HG02798 (cell line): ENCODE data around the gene METTL4.
A peak's percentile ranks its signal among the peaks of the same experiment; 100 is the strongest.

Experiments used
- ATAC-seq: cut with Tn5 transposase; IDR thresholded peaks from one replicate; pipeline ENCODE4 v1.9.1; 2021; ENCODE audit warnings: mild to moderate bottlenecking; ENCODE audit not compliant: unreplicated experiment, poor library complexity

METTL4 gene

DNA sequence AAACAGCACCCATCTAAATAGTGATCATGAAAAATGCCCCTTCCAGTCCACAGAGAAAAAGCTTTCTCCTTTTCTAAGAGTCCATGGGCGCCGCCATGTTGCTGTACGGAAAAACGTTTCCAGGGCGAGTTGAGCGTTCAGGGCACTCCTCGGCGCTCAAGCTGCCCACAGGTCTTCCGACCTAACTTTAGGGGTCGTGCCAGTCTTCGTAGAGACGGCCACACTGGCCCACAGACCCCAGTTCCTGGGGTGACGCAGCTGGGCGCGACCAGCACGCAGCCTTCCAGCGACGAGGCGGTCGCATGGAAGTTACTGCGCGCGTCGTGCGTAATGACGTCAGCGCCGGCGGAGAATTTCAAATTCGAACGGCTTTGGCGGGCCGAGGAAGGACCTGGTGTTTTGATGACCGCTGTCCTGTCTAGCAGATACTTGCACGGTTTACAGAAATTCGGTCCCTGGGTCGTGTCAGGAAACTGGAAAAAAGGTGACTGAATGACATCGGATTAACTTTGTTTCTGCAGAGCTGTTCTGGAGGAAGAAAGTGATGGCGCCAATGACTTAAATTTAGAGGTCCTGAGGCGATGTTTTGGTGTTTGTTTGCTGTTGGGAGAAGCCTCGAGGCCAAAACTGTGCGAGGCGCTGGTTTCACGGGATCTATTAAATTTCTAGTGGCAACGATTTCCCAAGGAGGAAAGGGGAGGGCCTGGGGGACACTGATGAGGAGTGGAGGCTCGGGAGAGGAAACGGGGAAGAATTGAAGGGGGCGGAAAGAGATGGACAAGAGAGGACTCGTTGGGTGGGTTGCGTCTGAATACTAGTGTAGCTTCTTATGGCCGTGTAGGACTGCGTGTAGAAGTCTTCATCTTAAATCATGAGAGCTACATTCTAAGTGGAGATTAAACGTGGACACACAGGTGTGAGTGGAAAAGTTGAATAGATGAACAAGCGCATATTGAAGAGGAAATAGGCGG is at the start of gene METTL4, which contains the start of gene NDC80:
METTL4 (minus strand) TSS at position 306 of the 971 bp plus-strand sequence. CDS start 4,289 bp downstream, outside the sequence.
NDC80 (plus strand) TSS at position 358 of the 971 bp plus-strand sequence. CDS start 1,429 bp downstream, outside the sequence.
- peak; percentile 82 for ATAC-seq

DNA sequence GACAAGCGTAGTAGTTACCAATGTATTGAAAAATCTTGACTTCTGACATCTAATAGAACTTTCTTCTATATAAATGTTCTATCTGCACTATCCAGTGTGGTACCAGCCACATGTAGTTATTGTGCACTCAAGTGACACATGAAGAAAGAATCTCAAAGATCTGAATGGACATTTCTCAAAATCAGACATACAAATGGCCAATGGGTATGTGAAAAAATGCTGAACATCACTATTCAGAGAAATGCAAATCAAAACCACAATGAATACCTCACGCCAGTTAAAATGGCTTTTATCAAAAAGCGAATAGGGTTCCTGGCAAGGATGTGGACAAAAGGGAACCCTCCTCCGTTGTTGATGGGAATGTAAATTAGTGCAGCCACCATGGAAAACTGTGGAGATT is 46.7 kb upstream of the METTL4 start:
- no peak for ATAC-seq

DNA sequence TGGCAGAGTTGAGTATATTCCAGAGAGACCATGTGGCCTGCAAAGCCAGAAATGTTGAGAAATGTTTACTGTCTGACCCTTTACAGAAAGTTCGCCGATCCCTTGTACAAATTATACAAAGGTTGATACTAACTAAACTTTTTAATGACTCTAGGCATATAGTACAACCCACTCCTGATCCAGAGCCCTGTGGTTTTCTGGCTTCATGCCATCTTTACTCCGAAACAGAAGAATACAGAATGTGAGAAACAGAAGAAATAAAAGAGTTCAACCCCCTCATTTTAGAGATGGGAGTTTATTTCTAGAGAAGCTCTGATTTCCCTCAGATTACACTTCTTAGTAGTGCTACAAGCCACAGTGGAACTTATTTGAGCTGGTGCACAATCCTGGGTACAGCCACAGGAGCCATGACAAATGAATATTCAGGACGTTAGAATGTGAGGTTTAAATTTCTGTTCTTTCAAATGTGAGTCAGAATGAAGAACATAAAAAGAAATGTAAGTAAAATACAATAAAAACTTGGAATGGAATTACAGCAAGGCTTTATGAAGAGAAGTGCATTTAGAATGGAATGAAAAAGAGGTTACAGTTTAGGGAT is 46.2 kb upstream of the METTL4 start:
- ATAC-seq: no peak

- no peak for ATAC-seq
These were observed 41.7 kb upstream of the METTL4 start for GRCh38 chr18:2612996-2613395.

DNA sequence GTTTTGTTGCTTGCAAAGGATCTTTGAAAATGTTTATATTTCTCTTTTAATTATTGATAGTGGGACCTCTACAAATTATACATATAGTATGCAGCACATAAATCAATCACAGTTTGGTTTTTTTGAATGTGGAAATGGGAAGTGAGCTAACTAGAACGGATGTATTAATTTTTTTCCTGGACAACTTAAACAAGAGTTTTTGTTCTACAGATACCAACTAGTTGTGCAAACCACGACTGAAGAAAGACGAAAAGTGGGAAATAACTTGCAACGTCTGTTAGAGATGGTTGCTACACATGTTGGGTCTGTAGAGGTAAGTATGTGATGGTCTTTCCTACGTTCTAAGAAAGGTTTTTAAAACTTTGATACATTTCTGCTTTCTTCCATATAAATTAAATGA is 39.2 kb upstream of the METTL4 start:
- ATAC-seq: no peak

DNA sequence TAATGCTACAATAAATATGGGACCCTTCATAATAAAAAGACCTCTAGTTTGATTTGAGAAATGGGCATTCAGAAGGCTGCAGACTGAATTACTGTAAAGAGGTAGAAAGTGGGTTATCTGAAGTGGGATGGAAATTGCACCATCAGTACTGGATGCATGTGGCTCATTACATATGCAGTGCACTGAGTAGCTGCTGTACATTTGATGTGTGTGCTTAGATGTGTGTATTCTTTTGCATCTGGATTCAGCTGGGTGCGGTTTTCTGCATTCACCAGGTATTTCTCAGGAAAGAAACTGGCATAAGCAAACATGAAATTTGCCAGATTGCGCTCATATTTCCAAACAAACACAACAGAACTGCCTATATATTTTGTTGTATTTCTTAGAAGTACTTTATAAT is 38.3 kb upstream of the METTL4 start:
- no peak for ATAC-seq

- ATAC-seq: no peak
These were observed 35.0 kb upstream of the METTL4 start for GRCh38 chr18:2606335-2606734.

GRCh38 chr18:2602844-2603243 is 31.5 kb upstream of the METTL4 start:
- no peak for ATAC-seq

DNA sequence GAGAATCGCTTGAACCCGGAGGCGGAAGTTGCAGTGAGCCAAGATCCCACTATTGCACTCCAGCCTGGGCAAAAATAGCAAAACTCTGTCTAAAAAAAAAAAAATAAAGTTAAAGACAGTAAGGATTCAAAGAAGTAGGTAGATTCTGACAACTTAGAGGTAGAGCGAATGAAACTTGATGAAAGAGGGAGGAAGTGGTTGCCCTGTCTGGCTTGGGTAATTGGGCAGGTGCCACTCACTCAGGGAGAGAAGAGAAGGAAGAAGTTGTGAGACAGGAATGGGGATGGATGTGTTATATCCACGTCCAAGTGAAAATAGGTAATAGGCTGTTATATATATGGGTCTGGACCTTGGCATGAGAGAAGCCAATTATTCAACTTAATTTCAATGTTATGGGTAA is 26.3 kb upstream of the METTL4 start:
- ATAC-seq: no peak

GRCh38 chr18:2590303-2590702 is 19.0 kb upstream of the METTL4 start:
- ATAC-seq: no peak

- no peak for ATAC-seq
These were observed 18.2 kb upstream of the METTL4 start for GRCh38 chr18:2589345-2590068.

- ATAC-seq: no peak
These were observed 17.5 kb upstream of the METTL4 start for GRCh38 chr18:2588666-2589344.

- no peak for ATAC-seq
These were observed 16.5 kb upstream of the METTL4 start for GRCh38 chr18:2587788-2588187.

DNA sequence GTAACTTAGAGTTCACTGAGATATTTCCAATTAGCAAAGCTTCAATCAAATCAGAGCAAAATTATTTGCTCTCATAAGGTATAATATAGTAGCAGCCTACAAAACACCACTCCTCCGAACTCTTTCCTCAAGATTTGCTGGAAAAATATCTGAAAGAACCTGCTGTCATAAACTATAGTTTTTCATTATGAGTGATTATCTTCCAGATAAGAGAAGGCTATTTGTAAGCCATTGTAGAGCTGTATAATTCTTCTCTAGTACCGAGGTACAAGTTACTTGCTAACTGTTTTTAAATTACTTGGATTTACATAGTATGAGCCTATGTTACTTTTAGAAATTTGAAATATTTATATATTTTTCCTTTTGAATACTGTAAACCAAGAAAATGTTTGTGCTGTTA is 2.1 kb upstream of the METTL4 start:
- ATAC-seq: no peak

- no peak for ATAC-seq
These were observed 1.6 kb upstream of the METTL4 start for GRCh38 chr18:2572892-2573291.

DNA sequence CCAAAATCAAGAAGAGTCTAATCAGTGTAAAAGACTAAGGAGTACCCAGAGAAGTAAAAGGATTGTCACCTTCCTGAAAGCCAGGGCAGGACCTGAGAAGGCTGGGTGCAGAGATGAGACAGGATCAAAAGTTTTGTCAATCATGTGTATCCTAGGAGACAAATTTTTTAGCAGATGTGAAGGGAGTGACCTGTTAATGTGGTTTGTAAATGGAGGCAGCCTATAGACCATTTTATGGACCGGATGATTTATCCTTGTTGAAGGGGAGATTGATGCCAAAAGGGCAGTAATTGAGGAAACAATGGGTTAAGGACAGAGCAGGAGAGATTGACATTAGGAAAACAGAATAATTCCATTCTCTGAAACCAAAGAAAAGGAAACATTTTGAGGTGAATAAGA is 865 bp upstream of the METTL4 start:
- ATAC-seq: peak; percentile 8

DNA sequence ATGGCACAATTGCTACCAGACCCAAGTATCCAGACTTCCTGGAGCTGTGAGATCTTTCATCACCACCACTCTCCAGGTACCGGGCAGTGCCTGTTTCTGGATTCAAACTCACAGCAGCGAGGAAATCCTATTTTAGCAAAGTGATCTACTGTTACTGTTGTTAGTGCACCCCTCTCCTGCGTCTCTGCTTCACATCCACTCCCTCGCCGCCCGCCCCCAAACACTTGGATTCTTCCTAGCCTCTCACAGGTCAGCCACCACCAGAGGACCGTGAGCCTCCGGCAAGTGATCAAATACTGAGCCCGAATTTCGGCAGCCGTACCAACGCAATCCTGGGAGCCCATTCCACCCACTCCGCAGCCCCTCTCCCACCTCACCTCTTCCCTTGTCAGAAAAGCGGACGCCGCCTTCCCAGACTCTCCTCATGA is 519 bp downstream of the METTL4 start:
- ATAC-seq: peak; percentile 41

- no peak for ATAC-seq
These were observed 1.7 kb downstream of the METTL4 start for GRCh38 chr18:2569338-2570207.

- ATAC-seq: no peak
These were observed 2.7 kb downstream of the METTL4 start for GRCh38 chr18:2568605-2569004.
